ENCODE data around the gene SAYSD1.

The SAYSD1 gene

DNA sequence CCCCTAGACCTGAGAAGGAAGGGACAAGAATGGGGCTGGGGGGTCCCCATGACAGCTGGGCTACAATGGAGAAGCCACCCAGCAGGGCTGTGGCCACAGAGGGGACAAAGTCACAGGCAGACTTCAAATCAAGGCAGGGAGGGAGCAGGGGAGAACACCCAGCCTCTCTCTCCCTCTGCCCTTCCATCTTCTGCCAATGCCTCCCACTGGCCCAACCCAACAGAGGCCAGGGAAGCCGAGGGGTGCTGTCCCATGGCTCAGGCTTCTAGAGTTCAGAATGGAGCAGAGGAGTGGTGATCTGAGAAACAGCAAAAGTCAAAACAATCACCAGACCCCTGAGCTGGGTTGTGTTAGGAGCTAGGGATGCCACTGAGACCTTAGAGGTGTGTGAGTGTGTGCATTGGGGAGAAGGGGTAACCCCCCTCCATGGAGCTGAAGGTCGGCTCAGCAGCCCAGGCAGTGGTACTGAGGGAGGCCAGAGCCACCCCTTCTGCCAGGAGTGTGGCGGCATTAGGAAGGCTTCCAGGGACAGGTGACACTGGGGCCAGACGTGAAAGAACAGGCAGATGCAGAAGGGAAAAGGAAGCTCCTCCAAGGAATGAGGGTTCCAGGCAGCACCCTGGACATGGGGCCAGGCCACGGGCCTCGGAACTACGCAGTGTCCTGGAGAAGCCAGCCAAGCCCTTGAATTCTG is 54.4 kb downstream of the SAYSD1 start:
- TF ChIP-seq, protein P1, sequence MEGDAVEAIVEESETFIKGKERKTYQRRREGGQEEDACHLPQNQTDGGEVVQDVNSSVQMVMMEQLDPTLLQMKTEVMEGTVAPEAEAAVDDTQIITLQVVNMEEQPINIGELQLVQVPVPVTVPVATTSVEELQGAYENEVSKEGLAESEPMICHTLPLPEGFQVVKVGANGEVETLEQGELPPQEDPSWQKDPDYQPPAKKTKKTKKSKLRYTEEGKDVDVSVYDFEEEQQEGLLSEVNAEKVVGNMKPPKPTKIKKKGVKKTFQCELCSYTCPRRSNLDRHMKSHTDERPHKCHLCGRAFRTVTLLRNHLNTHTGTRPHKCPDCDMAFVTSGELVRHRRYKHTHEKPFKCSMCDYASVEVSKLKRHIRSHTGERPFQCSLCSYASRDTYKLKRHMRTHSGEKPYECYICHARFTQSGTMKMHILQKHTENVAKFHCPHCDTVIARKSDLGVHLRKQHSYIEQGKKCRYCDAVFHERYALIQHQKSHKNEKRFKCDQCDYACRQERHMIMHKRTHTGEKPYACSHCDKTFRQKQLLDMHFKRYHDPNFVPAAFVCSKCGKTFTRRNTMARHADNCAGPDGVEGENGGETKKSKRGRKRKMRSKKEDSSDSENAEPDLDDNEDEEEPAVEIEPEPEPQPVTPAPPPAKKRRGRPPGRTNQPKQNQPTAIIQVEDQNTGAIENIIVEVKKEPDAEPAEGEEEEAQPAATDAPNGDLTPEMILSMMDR (IDR thresholded peaks at IDR 0.05; ENCODE audit: unreplicated experiment in 3 of 3) = no peak
- Mint-ChIP-seq H3K27ac (no peak overlapping the region), H3K9me3 (no peaks in the 10 kb centered on the region), H3K4me1 (no peaks in the 10 kb centered on the region), H3K4me3 (no peak overlapping the region), H3K27me3 (ENCODE audit: low read depth) (peaks cover 66% of the 10 kb centered on the region), H3K36me3 (ENCODE audit: low read depth) (no peaks in the 10 kb centered on the region)

DNA sequence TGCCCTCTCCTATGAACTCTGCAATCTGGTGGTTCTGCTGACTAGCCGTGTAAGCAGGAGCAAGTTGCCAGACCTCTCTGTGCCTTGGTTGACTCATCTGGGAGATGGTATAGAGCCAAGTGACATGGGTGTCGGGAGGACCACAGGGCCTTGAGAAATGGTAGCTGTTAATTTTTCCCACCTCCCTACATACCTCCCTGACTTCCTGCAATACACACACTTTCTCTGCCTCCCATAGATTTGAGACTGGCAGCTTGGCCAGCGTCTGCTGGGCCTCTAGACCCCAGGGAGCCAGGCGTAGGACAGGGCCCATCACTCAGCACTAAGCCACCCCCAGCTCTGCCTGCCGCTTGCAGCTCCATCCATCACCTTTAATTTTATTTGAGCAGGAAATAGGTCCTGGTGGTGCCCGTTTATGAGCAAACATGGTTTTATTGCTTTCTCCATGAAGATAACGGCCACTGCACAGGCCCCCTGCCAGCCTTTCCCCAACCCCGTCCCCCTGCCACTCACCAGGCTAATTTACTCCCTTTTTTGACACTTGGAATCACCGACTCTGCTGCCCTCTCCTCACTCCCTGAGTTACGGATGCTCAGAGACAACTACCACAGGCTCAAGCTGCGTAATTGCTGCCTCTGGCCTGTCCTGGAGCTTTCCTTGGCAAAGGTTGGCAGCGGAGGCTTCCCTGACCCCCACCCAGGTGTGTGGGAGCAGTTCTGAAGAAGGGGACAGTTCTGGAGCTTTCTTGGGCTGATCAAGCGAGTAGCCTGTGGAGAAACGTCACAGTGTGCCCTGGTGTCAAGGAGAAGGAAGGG is 55.3 kb downstream of the SAYSD1 start:
- H3K36me3 Mint-ChIP-seq (ENCODE audit: low read depth) = no peaks in the 10 kb centered on the region
- no peak overlapping the region for H3K4me3 Mint-ChIP-seq
- H3K27me3 Mint-ChIP-seq (ENCODE audit: low read depth) = peaks cover 59% of the 10 kb centered on the region
- no peaks in the 10 kb centered on the region for H3K9me3 Mint-ChIP-seq
- H3K4me1 Mint-ChIP-seq = no peaks in the 10 kb centered on the region
- TF ChIP-seq, protein P1 (IDR thresholded peaks at IDR 0.05; ENCODE audit: unreplicated experiment in 3 of 3) = no peak
- H3K27ac Mint-ChIP-seq = no peak overlapping the region

GRCh38 chr6:39058471-39059147 is 56.4 kb downstream of the SAYSD1 start:
- H3K4me3 Mint-ChIP-seq = no peak overlapping the region
- no peaks in the 10 kb centered on the region for H3K9me3 Mint-ChIP-seq
- TF ChIP-seq, protein P1 (IDR thresholded peaks at IDR 0.05; ENCODE audit: unreplicated experiment in 3 of 3) = no peak
- H3K4me1 Mint-ChIP-seq = no peaks in the 10 kb centered on the region
- no peaks in the 10 kb centered on the region for H3K36me3 Mint-ChIP-seq (ENCODE audit: low read depth)
- H3K27me3 Mint-ChIP-seq (ENCODE audit: low read depth) = peaks cover 61% of the 10 kb centered on the region
- H3K27ac Mint-ChIP-seq = no peak overlapping the region

- Mint-ChIP-seq H3K4me3 (no peak overlapping the region), H3K36me3 (ENCODE audit: low read depth) (no peaks in the 10 kb centered on the region), H3K27me3 (ENCODE audit: low read depth) (peaks cover 65% of the 10 kb centered on the region), H3K9me3 (peaks cover 2% of the 10 kb centered on the region), H3K27ac (no peak overlapping the region), H3K4me1 (no peaks in the 10 kb centered on the region)
- TF ChIP-seq, protein P1 (IDR thresholded peaks at IDR 0.05; ENCODE audit: unreplicated experiment in 3 of 3) = no peak
These were observed 57.5 kb downstream of the SAYSD1 start for GRCh38 chr6:39057251-39058155.

DNA sequence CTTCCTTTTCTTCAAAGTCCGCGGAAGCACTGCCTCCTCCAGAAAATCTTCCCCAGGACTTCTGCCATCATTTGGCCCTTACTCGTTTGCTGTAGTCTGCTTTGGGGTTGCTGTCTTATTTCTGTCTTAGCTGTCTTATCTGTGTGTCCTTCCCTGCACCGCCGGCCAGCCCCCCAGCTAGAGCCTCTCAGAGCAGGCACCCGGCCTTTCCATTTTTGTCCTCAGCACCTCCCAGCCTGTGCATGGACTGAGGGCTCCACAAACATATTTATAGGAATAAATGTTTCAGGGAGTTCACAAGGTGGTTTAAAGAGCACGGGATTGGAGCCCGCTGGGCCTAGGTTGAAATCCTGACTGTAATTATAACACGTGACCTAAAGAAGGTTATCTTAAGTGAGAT is 58.3 kb downstream of the SAYSD1 start:
- peaks cover 2% of the 10 kb centered on the region for H3K9me3 Mint-ChIP-seq
- no peak overlapping the region for H3K27ac Mint-ChIP-seq

More for the DNA sequence above, 58.3 kb downstream of the SAYSD1 start:
- TF ChIP-seq, protein P1 (IDR thresholded peaks at IDR 0.05; ENCODE audit: unreplicated experiment in 3 of 3) = no peak
- Mint-ChIP-seq H3K27me3 (ENCODE audit: low read depth) (peaks cover 68% of the 10 kb centered on the region), H3K4me1 (no peaks in the 10 kb centered on the region), H3K4me3 (no peak overlapping the region), H3K36me3 (ENCODE audit: low read depth) (no peaks in the 10 kb centered on the region)

Data from nephron (organoid).